ENCODE measurements around the gene RGS21.

DNA sequence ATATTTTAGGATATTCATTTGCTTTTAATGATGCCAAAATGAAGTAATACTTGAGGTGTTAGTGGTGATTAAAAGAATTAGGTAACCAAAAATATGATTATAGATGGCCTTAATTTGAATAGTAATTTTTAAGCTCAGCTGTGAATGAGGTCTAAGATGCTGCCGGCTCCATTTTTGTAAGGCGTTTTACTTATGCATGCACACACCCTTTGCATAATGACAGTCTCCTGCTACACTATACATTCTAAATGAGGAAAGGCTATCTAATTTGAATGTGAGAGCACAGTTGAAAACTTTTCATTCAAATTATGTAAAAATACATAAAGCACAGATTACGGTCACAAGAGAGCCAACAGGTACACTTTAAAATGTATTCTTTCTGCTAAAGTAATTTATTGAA is 41.6 kb downstream of the RGS21 start:
- no peak for TF ChIP-seq RAD21 (IDR thresholded peaks at IDR 0.05; ENCODE audit: low read length)
- TF ChIP-seq, protein P1, sequence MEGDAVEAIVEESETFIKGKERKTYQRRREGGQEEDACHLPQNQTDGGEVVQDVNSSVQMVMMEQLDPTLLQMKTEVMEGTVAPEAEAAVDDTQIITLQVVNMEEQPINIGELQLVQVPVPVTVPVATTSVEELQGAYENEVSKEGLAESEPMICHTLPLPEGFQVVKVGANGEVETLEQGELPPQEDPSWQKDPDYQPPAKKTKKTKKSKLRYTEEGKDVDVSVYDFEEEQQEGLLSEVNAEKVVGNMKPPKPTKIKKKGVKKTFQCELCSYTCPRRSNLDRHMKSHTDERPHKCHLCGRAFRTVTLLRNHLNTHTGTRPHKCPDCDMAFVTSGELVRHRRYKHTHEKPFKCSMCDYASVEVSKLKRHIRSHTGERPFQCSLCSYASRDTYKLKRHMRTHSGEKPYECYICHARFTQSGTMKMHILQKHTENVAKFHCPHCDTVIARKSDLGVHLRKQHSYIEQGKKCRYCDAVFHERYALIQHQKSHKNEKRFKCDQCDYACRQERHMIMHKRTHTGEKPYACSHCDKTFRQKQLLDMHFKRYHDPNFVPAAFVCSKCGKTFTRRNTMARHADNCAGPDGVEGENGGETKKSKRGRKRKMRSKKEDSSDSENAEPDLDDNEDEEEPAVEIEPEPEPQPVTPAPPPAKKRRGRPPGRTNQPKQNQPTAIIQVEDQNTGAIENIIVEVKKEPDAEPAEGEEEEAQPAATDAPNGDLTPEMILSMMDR (IDR thresholded peaks at IDR 0.05), result no peak
- TF ChIP-seq EP300 (IDR thresholded peaks at IDR 0.05; ENCODE audit: borderline replicate concordance in 1 of 2, low read depth in 1 of 2, low read length in 1 of 2), result no peak
- no peak for TF ChIP-seq FOXM1 (IDR thresholded peaks at IDR 0.05; ENCODE audit: low read depth)
- no peak for TF ChIP-seq TAF1 (IDR thresholded peaks at IDR 0.05; ENCODE audit: borderline replicate concordance, low read depth, low read length)
- TF ChIP-seq JUND (IDR thresholded peaks at IDR 0.05), result no peak
- TF ChIP-seq, protein P2, sequence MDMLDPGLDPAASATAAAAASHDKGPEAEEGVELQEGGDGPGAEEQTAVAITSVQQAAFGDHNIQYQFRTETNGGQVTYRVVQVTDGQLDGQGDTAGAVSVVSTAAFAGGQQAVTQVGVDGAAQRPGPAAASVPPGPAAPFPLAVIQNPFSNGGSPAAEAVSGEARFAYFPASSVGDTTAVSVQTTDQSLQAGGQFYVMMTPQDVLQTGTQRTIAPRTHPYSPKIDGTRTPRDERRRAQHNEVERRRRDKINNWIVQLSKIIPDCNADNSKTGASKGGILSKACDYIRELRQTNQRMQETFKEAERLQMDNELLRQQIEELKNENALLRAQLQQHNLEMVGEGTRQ (IDR thresholded peaks at IDR 0.05; ENCODE audit: borderline replicate concordance, low read depth, low read length), result no peak
- TF ChIP-seq, protein P3, sequence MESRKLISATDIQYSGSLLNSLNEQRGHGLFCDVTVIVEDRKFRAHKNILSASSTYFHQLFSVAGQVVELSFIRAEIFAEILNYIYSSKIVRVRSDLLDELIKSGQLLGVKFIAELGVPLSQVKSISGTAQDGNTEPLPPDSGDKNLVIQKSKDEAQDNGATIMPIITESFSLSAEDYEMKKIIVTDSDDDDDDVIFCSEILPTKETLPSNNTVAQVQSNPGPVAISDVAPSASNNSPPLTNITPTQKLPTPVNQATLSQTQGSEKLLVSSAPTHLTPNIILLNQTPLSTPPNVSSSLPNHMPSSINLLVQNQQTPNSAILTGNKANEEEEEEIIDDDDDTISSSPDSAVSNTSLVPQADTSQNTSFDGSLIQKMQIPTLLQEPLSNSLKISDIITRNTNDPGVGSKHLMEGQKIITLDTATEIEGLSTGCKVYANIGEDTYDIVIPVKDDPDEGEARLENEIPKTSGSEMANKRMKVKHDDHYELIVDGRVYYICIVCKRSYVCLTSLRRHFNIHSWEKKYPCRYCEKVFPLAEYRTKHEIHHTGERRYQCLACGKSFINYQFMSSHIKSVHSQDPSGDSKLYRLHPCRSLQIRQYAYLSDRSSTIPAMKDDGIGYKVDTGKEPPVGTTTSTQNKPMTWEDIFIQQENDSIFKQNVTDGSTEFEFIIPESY (IDR thresholded peaks at IDR 0.05; ENCODE audit: borderline replicate concordance, low read depth), result no peak
- TF ChIP-seq POLR2AphosphoS5 (IDR thresholded peaks at IDR 0.05; ENCODE audit: low read depth, low read length), result no peak
- no peak for TF ChIP-seq GABPA (IDR thresholded peaks at IDR 0.05; ENCODE audit: low read depth)
- TF ChIP-seq, protein P4, sequence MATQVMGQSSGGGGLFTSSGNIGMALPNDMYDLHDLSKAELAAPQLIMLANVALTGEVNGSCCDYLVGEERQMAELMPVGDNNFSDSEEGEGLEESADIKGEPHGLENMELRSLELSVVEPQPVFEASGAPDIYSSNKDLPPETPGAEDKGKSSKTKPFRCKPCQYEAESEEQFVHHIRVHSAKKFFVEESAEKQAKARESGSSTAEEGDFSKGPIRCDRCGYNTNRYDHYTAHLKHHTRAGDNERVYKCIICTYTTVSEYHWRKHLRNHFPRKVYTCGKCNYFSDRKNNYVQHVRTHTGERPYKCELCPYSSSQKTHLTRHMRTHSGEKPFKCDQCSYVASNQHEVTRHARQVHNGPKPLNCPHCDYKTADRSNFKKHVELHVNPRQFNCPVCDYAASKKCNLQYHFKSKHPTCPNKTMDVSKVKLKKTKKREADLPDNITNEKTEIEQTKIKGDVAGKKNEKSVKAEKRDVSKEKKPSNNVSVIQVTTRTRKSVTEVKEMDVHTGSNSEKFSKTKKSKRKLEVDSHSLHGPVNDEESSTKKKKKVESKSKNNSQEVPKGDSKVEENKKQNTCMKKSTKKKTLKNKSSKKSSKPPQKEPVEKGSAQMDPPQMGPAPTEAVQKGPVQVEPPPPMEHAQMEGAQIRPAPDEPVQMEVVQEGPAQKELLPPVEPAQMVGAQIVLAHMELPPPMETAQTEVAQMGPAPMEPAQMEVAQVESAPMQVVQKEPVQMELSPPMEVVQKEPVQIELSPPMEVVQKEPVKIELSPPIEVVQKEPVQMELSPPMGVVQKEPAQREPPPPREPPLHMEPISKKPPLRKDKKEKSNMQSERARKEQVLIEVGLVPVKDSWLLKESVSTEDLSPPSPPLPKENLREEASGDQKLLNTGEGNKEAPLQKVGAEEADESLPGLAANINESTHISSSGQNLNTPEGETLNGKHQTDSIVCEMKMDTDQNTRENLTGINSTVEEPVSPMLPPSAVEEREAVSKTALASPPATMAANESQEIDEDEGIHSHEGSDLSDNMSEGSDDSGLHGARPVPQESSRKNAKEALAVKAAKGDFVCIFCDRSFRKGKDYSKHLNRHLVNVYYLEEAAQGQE (IDR thresholded peaks at IDR 0.05; ENCODE audit: low read depth, low read length), result no peak
- no peak for TF ChIP-seq ELF1 (IDR thresholded peaks at IDR 0.05)
- TF ChIP-seq EZH2phosphoT487 (IDR thresholded peaks at IDR 0.05; ENCODE audit: borderline replicate concordance, low read depth), result no peak
- TF ChIP-seq TEAD4 (IDR thresholded peaks at IDR 0.05; ENCODE audit: borderline replicate concordance, insufficient read depth), result no peak

All from SK-N-SH (cell line).